ENCODE data around the gene GGACT.
"Not testable (repeated sequence)": the region's sequence is repeated elsewhere in the genome, so short reads cannot be mapped to it uniquely, and the experiment has no call there.

GGACT gene

GRCh38 chr13:100528353-100528752 lies 60.2 kb downstream of the GGACT start:
- no peak for DNase-seq

GRCh38 chr13:100527644-100528043 lies 60.9 kb downstream of the GGACT start:
- DNase-seq = no peak

- DNase-seq = no peak
These were observed 62.1 kb downstream of the GGACT start for GRCh38 chr13:100526318-100527000.

- DNase-seq = no peak
These were observed 62.9 kb downstream of the GGACT start for GRCh38 chr13:100525453-100526317.

GRCh38 chr13:100524688-100525087 lies 63.9 kb downstream of the GGACT start:
- not testable (repeated sequence) for DNase-seq

- DNase-seq = no peak
These were observed 64.6 kb downstream of the GGACT start for GRCh38 chr13:100523981-100524386.

GRCh38 chr13:100523411-100523810 lies 65.2 kb downstream of the GGACT start:
- no peak for DNase-seq

GRCh38 chr13:100522618-100523309 lies 65.8 kb downstream of the GGACT start:
- DNase-seq = no peak

GRCh38 chr13:100521851-100522617 lies 66.6 kb downstream of the GGACT start:
- DNase-seq = no peak

GRCh38 chr13:100520936-100521850 lies 67.4 kb downstream of the GGACT start:
- DNase-seq = no peak

- DNase-seq = no peak
These were observed 69.0 kb downstream of the GGACT start for GRCh38 chr13:100519626-100520025.

GRCh38 chr13:100518394-100519062 lies 70.1 kb downstream of the GGACT start:
- DNase-seq = no peak

- no peak for DNase-seq
These were observed 70.9 kb downstream of the GGACT start for GRCh38 chr13:100517728-100518127.

GRCh38 chr13:100517135-100517534 lies 71.5 kb downstream of the GGACT start:
- no peak for DNase-seq

- DNase-seq = no peak
These were observed 73.2 kb downstream of the GGACT start for GRCh38 chr13:100515410-100515800.

- no peak for DNase-seq
These were observed 73.7 kb downstream of the GGACT start for GRCh38 chr13:100514788-100515409.

GRCh38 chr13:100513987-100514670 lies 74.5 kb downstream of the GGACT start:
- no peak for DNase-seq

GRCh38 chr13:100513171-100513570 lies 75.4 kb downstream of the GGACT start:
- no peak for DNase-seq

GRCh38 chr13:100512422-100512821 lies 76.2 kb downstream of the GGACT start:
- DNase-seq = no peak

GRCh38 chr13:100511466-100511865 lies 77.1 kb downstream of the GGACT start:
- DNase-seq = no peak
